ENCODE measurements around the gene UPF2. TPM values are rescaled to one million over a fixed set of nuclear protein-coding genes. Genes with fewer than 3 reads are reported as not detected.

The UPF2 gene
- total RNA-seq, 4 donors from 2014 or later: 23.7 to 27.3 (median 24.7) TPM

DNA sequence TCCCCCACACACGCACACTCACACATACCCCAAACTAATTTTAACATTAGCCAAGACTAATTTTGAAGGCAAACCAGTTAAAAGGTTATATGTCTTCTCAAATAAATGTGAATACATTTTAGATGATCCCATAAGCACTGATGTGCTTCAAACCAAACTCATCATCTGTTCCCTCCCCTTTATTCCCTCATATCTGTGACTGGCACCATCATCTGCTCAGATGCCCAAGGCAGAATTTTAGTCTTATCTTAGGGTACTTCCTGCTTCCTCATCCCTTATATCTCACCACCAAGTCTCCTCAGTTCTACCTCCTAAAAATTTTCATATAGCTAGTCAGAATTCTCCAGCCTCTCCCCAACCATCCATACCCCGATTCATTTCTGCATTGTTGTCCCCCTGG, 80.4 kb downstream of the UPF2 start:
- Histone ChIP-seq H3K4me1 (no peaks in the 10 kb centered on the region), H3K27me3 (no peaks in the 10 kb centered on the region), H3K27ac (no peak overlapping the region), H3K36me3 (peaks cover 0 to 93% (median 4%) of the 10 kb centered on the region in 3 donors), H3K9me3 (peaks cover 0 to 7% (median 0%) of the 10 kb centered on the region in 4 donors), H3K4me3 (no peak overlapping the region)
- 95 to 97% methylated on average over 2 of the region's 2 CpGs for WGBS, 2 donors
- DNase-seq (ENCODE audit: low spot score in 2 of 2): no peak
- TF ChIP-seq CTCF (IDR thresholded peaks at IDR 0.05): no peak
- TF ChIP-seq POLR2A (IDR thresholded peaks at IDR 0.05): no peak
- TF ChIP-seq EP300 (IDR thresholded peaks at IDR 0.05): no peak

DNA sequence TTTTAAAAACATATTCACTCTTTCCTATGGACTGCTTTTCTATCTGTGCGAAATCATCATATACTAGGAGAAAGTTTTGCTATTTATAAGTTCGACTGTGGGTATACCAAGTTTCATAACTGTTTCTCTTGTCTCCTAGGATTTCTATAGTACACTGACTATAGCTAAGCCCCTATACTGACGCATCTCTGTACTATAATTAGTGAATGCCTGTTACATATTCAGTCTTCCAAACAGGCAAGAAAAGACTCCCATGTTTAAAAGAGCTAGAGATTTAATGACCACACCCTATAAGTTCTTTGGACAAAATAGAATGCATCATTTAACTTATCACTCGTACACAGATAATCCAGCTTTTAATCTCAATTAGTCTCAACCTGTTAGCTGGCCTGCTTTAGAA, 80.8 kb downstream of the UPF2 start:
- peaks cover 0 to 93% (median 3%) of the 10 kb centered on the region in 3 donors for H3K36me3 ChIP-seq
- WGBS, 2 donors: 92 to 95% methylated on average over 4 of the region's 4 CpGs

GRCh38 chr10:11959966-11960365, 82.6 kb downstream of the UPF2 start:
- 85 to 93% methylated on average over 4 of the region's 4 CpGs for WGBS, 2 donors
- no peak for DNase-seq (ENCODE audit: low spot score in 2 of 2)
- Histone ChIP-seq H3K27me3 (no peaks in the 10 kb centered on the region), H3K4me3 (no peak overlapping the region), H3K4me1 (no peaks in the 10 kb centered on the region), H3K9me3 (no peaks in the 10 kb centered on the region), H3K27ac (no peak overlapping the region), H3K36me3 (peaks cover 0 to 94% (median 6%) of the 10 kb centered on the region in 3 donors)
- TF ChIP-seq POLR2A (IDR thresholded peaks at IDR 0.05): no peak
- no peak for TF ChIP-seq EP300 (IDR thresholded peaks at IDR 0.05)
- TF ChIP-seq CTCF (IDR thresholded peaks at IDR 0.05): no peak

More for the DNA sequence above, 80.8 kb downstream of the UPF2 start:
- Histone ChIP-seq H3K9me3 (peaks cover 0 to 7% (median 0%) of the 10 kb centered on the region in 4 donors), H3K4me1 (no peaks in the 10 kb centered on the region), H3K4me3 (no peak overlapping the region), H3K27me3 (no peaks in the 10 kb centered on the region), H3K27ac (no peak overlapping the region)
- DNase-seq (ENCODE audit: low spot score in 2 of 2): no peak
- no peak for TF ChIP-seq POLR2A (IDR thresholded peaks at IDR 0.05)

DNA sequence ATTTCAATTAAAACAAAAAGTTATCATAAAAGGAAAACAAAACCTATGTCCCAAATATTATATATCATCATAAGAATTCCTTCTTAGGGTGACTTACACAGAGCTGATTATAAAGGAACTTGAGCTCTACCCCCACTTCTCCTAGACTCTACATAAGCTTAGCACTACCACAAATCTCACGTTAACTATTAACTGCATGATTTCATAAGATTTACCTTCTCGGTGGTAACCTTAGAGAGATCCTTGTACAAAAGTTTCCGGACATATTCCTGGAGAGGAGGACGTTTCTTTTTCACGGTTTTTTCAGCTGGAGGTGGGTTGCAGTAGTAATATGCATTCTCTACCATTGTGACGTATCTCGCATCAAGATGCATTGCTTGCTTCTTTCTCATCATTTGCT, 83.7 kb downstream of the UPF2 start:
- Histone ChIP-seq H3K4me3 (no peak overlapping the region), H3K27ac (no peak overlapping the region), H3K36me3 (peaks cover 0 to 97% (median 6%) of the 10 kb centered on the region in 3 donors), H3K4me1 (no peaks in the 10 kb centered on the region), H3K27me3 (no peaks in the 10 kb centered on the region), H3K9me3 (no peaks in the 10 kb centered on the region)
- no peak for TF ChIP-seq EP300 (IDR thresholded peaks at IDR 0.05)
- no peak for TF ChIP-seq POLR2A (IDR thresholded peaks at IDR 0.05)
- no peak for TF ChIP-seq CTCF (IDR thresholded peaks at IDR 0.05)
- no peak for DNase-seq (ENCODE audit: low spot score in 2 of 2)
- WGBS, 2 donors: 93 to 96% methylated on average over 7 of the region's 7 CpGs

DNA sequence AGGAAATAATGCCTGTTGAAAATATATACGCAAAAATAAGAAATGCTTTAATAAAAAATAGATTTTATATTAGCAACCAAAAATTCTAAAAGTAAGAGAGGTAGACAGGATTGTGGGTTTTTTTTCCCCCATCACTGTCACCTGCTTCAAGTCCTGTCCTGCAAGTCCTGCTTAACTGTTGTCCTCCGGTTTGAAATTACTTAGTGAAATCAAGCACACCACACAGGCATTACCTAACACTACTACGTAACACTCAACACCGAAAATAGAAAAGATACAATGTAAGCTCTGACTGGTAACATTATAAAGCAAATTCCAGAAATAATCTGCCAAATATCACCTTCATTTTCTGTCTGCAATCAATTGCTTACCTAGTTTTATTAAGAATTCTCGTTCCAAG, 90.9 kb downstream of the UPF2 start:
- TF ChIP-seq POLR2A (IDR thresholded peaks at IDR 0.05) (no peak), EP300 (IDR thresholded peaks at IDR 0.05) (no peak), CTCF (IDR thresholded peaks at IDR 0.05) (no peak)
- H3K27me3 ChIP-seq: no peaks in the 10 kb centered on the region
- 93 to 94% methylated on average over 5 of the region's 5 CpGs for WGBS, 2 donors
- H3K27ac ChIP-seq: no peak overlapping the region
- H3K36me3 ChIP-seq: peaks cover 0 to 78% (median 6%) of the 10 kb centered on the region in 3 donors
- no peaks in the 10 kb centered on the region for H3K9me3 ChIP-seq
- H3K4me3 ChIP-seq: no peak overlapping the region
- DNase-seq (ENCODE audit: low spot score in 2 of 2): no peak
- H3K4me1 ChIP-seq: no peaks in the 10 kb centered on the region
